Glomerular endothelial cell (primary cell): Measurements from ENCODE around the gene UBQLN2. TPM values are rescaled to one million over a fixed set of nuclear protein-coding genes. Genes with fewer than 3 reads are reported as not detected.
"Not testable (repeated sequence)": the region's sequence is repeated elsewhere in the genome, so short reads cannot be mapped to it uniquely, and the experiment has no call there.

ENCODE experiments used
- DNase-seq: peaks from one replicate; pipeline ENCODE4 v3.0.0-alpha.2; 2011; ENCODE audit warnings: low read depth, low spot score; ENCODE audit errors: extremely low read depth
- total RNA-seq: library from RNA; depleted of rRNA; stranded (reverse); fragments of >200 nt; gene quantifications from 2 replicates; pipeline ENCODE4 v1.2.3, GENCODE V29; 2015

The UBQLN2 gene
- 20.7 and 24.2 TPM in 2 replicates for total RNA-seq

DNA sequence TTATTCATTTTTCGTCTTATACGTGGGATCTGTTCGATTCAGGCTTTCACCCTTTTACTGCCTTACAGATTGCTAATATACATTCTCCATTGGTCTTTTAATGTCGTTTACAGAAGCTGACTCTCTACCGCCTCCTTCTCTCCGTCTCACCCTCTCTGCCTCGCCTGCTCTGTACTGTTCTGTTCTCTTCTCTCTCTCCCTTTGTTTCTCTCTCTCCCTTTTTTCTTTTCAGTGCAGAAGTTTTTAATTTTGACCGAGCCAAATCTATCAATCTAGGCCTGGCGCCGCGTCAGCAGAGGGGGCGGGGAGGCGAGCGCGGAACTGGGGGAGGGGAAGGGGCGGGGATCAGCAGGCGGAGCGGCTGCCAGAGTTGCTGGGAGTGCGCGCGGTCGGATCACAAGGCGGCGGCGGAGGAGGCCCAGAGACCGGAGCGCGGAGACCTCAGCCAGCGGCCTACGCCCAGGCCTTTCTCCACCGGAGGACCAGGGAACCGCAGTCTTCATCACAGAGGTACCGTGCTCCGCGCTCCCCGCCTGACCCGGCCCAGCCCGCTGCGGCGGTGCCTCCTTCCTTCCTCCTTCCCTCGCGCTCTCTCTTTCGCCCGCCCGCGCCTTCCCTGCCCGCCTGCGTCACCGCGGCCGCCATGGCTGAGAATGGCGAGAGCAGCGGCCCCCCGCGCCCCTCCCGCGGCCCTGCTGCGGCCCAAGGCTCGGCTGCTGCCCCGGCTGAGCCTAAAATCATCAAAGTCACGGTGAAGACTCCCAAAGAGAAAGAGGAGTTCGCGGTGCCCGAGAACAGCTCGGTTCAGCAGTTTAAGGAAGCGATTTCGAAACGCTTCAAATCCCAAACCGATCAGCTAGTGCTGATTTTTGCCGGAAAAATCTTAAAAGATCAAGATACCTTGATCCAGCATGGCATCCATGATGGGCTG lies at the start of gene UBQLN2:
Gene UBQLN2, plus strand, starts transcription at position 397 of the 931 bp plus-strand sequence. Its CDS starts 247 bp downstream, at position 644.
- DNase-seq: no peak

- no peak for DNase-seq
These were observed 43.8 kb upstream of the UBQLN2 start for GRCh38 chrX:56519642-56520041.

DNA sequence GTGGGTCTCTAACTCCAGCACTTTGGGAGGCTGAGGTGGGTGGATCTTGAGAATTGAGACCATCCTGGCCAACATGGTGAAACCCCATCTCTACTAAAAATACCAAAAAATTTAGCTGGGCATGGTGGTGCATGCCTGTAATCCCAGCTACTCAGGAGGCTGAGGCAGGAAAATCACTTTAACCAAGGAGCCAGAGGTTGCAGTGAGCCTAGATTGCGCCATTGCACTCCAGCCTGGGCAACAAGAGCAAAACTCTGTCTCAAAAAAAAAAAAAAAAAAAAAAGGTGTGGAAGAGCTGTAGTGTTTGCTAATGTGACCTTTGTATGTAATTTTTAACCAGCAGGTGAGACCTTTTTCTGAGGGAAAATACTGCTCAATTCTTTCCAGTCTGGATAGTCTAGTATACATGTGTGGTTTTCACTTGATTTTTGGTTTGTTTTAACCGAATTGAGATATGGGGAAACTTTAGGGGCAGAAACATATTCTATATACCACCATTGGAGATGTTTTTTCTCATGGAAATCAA lies 33.9 kb upstream of the UBQLN2 start:
- DNase-seq: not testable (repeated sequence)

GRCh38 chrX:56530011-56530410 lies 33.4 kb upstream of the UBQLN2 start:
- DNase-seq: no peak

DNA sequence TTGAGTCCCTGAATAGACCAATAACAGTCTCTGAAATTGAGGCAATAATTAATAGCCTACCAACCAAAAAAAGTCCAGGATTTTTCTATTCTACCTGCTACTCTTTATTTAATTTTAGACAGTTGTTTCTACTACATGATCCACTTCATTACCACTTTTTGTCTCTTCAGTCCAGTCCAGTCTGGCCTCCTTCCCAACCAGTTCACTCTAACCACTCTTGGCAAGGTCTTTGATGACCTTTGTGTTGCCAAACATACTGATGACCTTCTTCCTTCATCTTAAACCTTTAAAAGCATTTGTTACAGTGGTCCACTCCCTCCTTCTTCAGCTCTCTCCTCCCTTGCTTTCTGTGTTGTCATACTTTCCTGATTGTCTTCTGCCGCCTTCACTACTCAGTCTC lies 12.8 kb upstream of the UBQLN2 start:
- no peak for DNase-seq

- DNase-seq: no peak
These were observed 8.6 kb upstream of the UBQLN2 start for GRCh38 chrX:56554870-56555269.

DNA sequence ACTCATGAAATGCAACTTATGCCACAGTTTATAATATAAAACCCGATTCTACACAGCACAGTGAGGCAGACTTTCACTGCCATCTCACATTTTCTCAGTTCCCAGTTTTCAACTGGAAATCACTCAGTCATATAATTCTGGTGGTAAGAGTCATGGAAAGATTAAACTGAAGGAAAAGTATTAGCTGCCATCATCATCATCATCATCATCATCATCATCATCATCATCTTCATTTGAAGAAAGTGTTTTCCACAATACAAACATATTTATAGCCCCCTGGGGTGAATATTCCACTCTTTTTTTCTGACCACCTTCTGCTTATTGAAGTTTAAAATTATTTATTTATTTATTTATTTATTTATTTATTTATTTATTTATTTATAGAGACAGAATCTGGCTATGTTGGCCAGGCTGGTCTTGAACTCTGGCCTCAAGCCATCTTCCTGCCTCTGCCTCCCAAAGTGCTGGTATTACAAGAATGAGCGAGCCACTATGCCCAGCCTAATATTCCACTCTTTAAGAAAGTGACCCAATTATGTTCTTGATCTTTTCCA lies 6.0 kb upstream of the UBQLN2 start:
- DNase-seq: no peak

DNA sequence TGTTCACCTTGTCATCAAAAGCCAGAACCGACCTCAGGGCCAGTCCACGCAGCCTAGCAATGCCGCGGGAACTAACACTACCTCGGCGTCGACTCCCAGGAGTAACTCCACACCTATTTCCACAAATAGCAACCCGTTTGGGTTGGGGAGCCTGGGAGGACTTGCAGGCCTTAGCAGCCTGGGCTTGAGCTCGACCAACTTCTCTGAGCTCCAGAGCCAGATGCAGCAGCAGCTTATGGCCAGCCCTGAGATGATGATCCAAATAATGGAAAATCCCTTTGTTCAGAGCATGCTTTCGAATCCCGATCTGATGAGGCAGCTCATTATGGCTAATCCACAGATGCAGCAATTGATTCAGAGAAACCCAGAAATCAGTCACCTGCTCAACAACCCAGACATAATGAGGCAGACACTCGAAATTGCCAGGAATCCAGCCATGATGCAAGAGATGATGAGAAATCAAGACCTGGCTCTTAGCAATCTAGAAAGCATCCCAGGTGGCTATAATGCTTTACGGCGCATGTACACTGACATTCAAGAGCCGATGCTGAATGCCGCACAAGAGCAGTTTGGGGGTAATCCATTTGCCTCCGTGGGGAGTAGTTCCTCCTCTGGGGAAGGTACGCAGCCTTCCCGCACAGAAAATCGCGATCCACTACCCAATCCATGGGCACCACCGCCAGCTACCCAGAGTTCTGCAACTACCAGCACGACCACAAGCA lies 898 bp downstream of the UBQLN2 start:
- DNase-seq: no peak

DNA sequence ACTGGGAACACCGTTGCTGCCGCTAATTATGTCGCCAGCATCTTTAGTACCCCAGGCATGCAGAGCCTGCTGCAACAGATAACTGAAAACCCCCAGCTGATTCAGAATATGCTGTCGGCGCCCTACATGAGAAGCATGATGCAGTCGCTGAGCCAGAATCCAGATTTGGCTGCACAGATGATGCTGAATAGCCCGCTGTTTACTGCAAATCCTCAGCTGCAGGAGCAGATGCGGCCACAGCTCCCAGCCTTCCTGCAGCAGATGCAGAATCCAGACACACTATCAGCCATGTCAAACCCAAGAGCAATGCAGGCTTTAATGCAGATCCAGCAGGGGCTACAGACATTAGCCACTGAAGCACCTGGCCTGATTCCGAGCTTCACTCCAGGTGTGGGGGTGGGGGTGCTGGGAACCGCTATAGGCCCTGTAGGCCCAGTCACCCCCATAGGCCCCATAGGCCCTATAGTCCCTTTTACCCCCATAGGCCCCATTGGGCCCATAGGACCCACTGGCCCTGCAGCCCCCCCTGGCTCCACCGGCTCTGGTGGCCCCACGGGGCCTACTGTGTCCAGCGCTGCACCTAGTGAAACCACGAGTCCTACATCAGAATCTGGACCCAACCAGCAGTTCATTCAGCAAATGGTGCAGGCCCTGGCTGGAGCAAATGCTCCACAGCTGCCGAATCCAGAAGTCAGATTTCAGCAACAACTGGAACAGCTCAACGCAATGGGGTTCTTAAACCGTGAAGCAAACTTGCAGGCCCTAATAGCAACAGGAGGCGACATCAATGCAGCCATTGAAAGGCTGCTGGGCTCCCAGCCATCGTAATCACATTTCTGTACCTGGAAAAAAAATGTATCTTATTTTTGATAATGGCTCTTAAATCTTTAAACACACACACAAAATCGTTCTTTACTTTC lies 1.8 kb downstream of the UBQLN2 start:
- no peak for DNase-seq

- DNase-seq: no peak
These were observed 6.1 kb downstream of the UBQLN2 start for GRCh38 chrX:56569378-56570057.

DNA sequence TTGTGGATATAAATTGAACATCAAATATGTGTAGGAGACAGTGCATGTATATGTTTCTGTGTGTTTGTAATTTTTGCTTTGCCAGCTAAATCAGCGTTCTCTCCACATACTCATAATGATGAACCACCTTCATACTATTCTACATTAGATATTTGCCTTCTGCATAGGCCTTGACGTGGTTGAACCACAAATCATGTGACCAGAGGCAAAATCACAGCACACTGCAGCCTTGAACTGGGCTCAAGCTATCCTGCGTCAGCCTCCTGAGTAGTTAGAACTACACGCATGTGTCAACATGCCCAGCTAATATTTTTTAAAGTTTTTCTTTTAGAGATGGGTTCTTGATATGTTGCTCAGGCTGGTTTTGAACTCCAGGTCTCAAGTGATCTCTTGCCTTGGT lies 9.5 kb downstream of the UBQLN2 start:
- no peak for DNase-seq

GRCh38 chrX:56574861-56575260 lies 11.4 kb downstream of the UBQLN2 start:
- no peak for DNase-seq

DNA sequence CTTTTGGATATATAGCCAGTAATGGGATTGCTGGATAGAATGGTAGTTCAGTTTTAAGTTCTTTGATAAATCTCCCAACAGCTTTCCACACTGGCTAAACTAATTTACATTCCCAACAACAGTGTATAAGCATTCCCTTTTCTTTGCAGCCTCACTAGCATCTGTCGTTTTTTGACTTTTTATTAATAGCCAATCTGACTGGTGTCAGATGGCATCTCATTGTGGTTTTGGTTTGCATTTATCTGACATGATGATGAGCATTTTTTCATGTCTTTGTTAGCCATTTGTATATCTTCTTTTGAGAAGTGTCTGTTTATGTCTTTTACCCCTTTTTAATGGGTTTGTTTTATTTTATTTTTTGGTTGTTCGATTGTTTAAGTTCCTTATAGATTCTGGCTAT lies 13.3 kb downstream of the UBQLN2 start:
- DNase-seq: no peak

DNA sequence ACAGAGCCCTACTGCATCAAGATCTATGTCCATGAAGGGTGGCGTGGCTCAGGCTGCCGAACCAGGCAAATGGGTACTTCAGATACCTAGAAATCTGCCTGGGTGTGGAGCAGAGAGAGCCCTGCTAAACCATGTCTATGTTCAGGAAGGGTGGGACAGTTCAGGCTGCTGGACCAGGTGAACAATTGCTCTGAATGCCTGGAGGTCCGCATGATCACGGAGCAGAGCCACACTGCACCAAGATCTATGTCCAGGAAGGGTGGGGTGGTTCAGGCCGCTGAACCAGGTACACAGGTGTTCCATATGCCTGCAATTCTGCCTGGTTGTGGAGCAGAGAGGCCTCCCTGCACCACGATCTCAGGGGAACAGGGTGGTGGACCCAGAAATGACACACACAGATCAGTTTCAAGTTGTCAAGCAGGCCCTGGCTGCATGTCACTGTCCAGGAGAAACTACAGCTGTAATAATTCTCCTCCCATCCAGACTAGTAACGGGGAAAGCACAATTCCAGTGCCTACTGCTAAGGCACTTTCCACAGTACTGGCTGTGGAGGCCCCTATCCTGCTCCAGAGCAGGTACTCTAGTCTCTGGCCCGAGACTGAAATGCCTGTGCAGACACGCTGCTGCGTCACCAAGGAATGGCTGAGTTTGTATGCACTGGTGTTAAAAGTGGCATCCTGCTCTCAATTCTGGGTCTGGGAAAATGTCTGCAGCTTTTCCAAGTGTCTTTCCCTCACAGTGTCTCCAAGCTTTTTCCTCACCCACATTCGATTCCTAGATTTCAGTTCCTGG lies 25.2 kb downstream of the UBQLN2 start:
- DNase-seq: no peak

- not testable (repeated sequence) for DNase-seq
These were observed 28.4 kb downstream of the UBQLN2 start for GRCh38 chrX:56591830-56592229.

DNA sequence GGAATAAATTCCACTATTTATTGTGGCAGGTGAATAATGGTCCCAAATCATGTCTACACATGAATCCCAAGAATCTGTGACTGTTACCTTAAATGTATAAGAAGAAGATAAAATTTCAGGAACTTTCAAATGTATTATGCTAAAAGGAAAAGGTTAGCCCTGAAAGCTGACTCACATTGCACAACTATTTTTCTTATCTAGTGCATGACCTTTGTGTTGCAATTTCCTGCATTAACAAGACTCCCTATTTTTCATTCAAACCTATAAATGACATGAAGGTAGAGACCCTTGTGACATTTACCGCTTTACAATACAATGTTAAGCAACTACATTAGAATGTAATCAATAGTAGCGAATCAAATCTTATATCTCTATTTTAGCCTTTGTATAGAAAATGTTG lies 36.7 kb downstream of the UBQLN2 start:
- no peak for DNase-seq

DNA sequence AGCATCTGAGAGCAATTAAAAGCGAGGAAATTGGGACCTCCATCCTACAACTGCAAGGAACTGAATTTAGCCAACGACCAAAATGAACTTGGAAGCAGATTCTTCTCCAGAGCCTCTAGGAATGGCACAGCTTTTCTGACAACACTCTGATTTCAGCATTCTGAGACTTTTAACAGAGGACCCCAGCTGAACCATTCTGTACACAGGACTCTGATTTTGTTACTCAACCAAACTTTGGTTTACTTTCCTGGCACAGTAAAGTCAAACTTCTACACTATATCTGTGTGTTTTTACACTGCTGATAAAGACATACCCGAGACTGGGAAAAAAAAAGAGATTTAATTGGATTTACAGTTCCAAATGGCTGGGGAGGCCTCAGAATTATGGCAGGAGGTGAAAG lies 37.6 kb downstream of the UBQLN2 start:
- DNase-seq: no peak

DNA sequence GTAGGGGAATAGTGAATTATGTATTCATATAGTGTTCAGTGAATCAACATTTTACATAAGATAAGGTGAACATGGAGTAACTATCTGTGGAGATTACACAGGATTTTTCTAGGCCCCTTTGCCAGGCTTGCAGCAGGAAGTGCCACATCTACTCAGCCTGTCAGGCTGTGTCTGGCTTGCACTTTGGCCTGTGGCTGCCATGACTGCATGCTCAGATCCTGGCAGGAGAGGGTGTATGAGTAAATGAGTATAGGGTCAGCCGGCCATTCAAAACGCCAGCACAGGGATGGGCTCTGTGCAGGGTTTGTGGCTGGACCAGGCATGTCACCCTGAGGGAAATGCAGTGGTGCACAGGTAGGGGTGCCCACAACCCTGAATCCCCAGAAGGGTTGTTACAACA lies 51.9 kb downstream of the UBQLN2 start:
- DNase-seq: no peak
